Body of pancreas (tissue), 4 donors: ENCODE measurements around the gene EGFLAM.

ENCODE experiments used
- POLR2A ChIP-seq, 3 donors: fragments of 450-650 bp; IDR thresholded peaks; one replicate each; pipeline ENCODE4 v1.6.1; 2016; ENCODE audit warnings: antibody characterized with exemption in 3 of 3, mild to moderate bottlenecking in 2 of 3
- TF ChIP-seq, protein P1 (sequence below), 7 experiments: fragments of 450-650 bp in 4 of 7; fragments of 200-600 bp in 3 of 7; sonication (generic) in 3 of 7; IDR thresholded peaks; one replicate each; pipeline ENCODE4 v1.5.1; 2016 to 2019; ENCODE audit warnings: antibody characterized with exemption in 7 of 7

- TF ChIP-seq, protein P1, sequence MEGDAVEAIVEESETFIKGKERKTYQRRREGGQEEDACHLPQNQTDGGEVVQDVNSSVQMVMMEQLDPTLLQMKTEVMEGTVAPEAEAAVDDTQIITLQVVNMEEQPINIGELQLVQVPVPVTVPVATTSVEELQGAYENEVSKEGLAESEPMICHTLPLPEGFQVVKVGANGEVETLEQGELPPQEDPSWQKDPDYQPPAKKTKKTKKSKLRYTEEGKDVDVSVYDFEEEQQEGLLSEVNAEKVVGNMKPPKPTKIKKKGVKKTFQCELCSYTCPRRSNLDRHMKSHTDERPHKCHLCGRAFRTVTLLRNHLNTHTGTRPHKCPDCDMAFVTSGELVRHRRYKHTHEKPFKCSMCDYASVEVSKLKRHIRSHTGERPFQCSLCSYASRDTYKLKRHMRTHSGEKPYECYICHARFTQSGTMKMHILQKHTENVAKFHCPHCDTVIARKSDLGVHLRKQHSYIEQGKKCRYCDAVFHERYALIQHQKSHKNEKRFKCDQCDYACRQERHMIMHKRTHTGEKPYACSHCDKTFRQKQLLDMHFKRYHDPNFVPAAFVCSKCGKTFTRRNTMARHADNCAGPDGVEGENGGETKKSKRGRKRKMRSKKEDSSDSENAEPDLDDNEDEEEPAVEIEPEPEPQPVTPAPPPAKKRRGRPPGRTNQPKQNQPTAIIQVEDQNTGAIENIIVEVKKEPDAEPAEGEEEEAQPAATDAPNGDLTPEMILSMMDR (IDR thresholded peaks at IDR 0.05) = no peak
- no peak for TF ChIP-seq POLR2A (IDR thresholded peaks at IDR 0.05)
These were observed 219.8 kb downstream of the EGFLAM start for GRCh38 chr5:38478166-38478565.
